Measurements from ENCODE around the gene TBX15. TPM values are rescaled to one million over a fixed set of nuclear protein-coding genes. Genes with fewer than 3 reads are reported as not detected.

Gene TBX15
- total and polyA plus RNA-seq, 9 donors = 0.08 to 0.60 (median 0.20) TPM; not detected in 1

- Histone ChIP-seq H3K4me3 (no peak overlapping the region), H3K27me3 (no peaks in the 10 kb centered on the region), H3K9me3 (no peaks in the 10 kb centered on the region), H3K27ac (no peak overlapping the region), H3K36me3 (no peaks in the 10 kb centered on the region), H3K4me1 (ENCODE audit: insufficient read depth) (no peaks in the 10 kb centered on the region)
- DNase-seq = no peak
- TF ChIP-seq, protein P1, sequence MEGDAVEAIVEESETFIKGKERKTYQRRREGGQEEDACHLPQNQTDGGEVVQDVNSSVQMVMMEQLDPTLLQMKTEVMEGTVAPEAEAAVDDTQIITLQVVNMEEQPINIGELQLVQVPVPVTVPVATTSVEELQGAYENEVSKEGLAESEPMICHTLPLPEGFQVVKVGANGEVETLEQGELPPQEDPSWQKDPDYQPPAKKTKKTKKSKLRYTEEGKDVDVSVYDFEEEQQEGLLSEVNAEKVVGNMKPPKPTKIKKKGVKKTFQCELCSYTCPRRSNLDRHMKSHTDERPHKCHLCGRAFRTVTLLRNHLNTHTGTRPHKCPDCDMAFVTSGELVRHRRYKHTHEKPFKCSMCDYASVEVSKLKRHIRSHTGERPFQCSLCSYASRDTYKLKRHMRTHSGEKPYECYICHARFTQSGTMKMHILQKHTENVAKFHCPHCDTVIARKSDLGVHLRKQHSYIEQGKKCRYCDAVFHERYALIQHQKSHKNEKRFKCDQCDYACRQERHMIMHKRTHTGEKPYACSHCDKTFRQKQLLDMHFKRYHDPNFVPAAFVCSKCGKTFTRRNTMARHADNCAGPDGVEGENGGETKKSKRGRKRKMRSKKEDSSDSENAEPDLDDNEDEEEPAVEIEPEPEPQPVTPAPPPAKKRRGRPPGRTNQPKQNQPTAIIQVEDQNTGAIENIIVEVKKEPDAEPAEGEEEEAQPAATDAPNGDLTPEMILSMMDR (IDR thresholded peaks at IDR 0.05) = no peak
- TF ChIP-seq EP300 (IDR thresholded peaks at IDR 0.05) = no peak
- no peak for TF ChIP-seq POLR2A (IDR thresholded peaks at IDR 0.05)
- intact Hi-C loops (cut with DNase I) = no loop called here
- WGBS, 3 donors = 67 to 72% (median 70%) methylated on average over 3 of the region's 3 CpGs
These were observed 24.4 kb downstream of the TBX15 start for GRCh38 chr1:118963456-118964430.

- no peak for DNase-seq
- 73 to 79% (median 76%) methylated on average over 2 of the region's 2 CpGs for WGBS, 3 donors
- H3K36me3 ChIP-seq = no peaks in the 10 kb centered on the region
- no peaks in the 10 kb centered on the region for H3K4me1 ChIP-seq (ENCODE audit: insufficient read depth)
- H3K4me3 ChIP-seq = no peak overlapping the region
- intact Hi-C loops (cut with DNase I) = no loop called here
- H3K9me3 ChIP-seq = no peaks in the 10 kb centered on the region
- no peak overlapping the region for H3K27ac ChIP-seq
- no peaks in the 10 kb centered on the region for H3K27me3 ChIP-seq
- TF ChIP-seq EP300 (IDR thresholded peaks at IDR 0.05) = no peak
- TF ChIP-seq, protein P1 (IDR thresholded peaks at IDR 0.05) = no peak
- TF ChIP-seq POLR2A (IDR thresholded peaks at IDR 0.05) = no peak
These were observed 25.0 kb downstream of the TBX15 start for GRCh38 chr1:118963138-118963455.

DNA sequence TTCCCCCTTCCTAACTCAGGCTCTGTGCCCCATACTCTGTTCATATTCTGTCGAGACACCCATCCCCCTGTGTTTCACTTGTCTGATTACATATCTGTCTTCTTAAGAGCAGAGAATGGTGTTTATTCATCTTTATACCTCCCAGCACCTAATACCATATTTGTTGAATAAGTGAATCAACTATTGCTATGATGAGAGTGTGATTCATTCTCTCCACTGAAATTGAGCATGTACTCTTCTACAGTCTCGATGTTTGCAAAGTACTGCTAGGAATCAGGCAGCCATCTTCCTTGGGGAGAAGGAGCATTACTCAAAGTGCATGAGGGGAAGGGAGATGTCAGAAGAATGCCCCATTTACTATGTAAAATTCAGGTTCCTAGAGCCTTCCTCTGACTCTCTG, 27.0 kb downstream of the TBX15 start:
- no peaks in the 10 kb centered on the region for H3K4me1 ChIP-seq (ENCODE audit: insufficient read depth)
- H3K9me3 ChIP-seq = no peaks in the 10 kb centered on the region
- DNase-seq = no peak
- no peak overlapping the region for H3K4me3 ChIP-seq
- 82 to 86% (median 82%) methylated on average over 2 of the region's 2 CpGs for WGBS, 3 donors
- H3K27me3 ChIP-seq = no peaks in the 10 kb centered on the region
- TF ChIP-seq POLR2A (IDR thresholded peaks at IDR 0.05) = no peak
- TF ChIP-seq, protein P1 (IDR thresholded peaks at IDR 0.05) = no peak
- TF ChIP-seq EP300 (IDR thresholded peaks at IDR 0.05) = no peak
- intact Hi-C loops (cut with DNase I) = no loop called here
- H3K27ac ChIP-seq = no peak overlapping the region
- H3K36me3 ChIP-seq = no peaks in the 10 kb centered on the region

GRCh38 chr1:118960567-118961136, 27.5 kb downstream of the TBX15 start:
- no peaks in the 10 kb centered on the region for H3K9me3 ChIP-seq
- TF ChIP-seq, protein P1 (IDR thresholded peaks at IDR 0.05) = no peak
- TF ChIP-seq POLR2A (IDR thresholded peaks at IDR 0.05) (no peak), EP300 (IDR thresholded peaks at IDR 0.05) (no peak)
- no peak for DNase-seq
- H3K27me3 ChIP-seq = no peaks in the 10 kb centered on the region
- H3K27ac ChIP-seq = no peak overlapping the region
- no peaks in the 10 kb centered on the region for H3K4me1 ChIP-seq (ENCODE audit: insufficient read depth)
- H3K4me3 ChIP-seq = no peak overlapping the region
- 20 to 29% (median 23%) methylated on average over 7 of the region's 7 CpGs for WGBS, 3 donors
- H3K36me3 ChIP-seq = no peaks in the 10 kb centered on the region
- intact Hi-C loops (cut with DNase I) = no loop called here
